ENCODE data around the gene UGP2. TPM values are rescaled to one million over a fixed set of nuclear protein-coding genes. Genes with fewer than 3 reads are reported as not detected.

The UGP2 gene
- total and polyA plus RNA-seq, 2 of the 4 experiments (the other 2 are of a cell fraction) = 45.0 to 58.8 TPM

- in situ Hi-C loops (cut with MboI; ENCODE audit: low sequenced_read_pairs) (no loop called here), intact Hi-C loops (cut with micrococcal nuclease) (no loop called here), dilution Hi-C loops (cut with HindIII; ENCODE audit: low sequenced_read_pairs, unreplicated experiment) (loop anchor here (25.0 kb wide), 1 partner anchor 183 kb away; no protein-coding TSS in a partner anchor)
- H3K4me3 ChIP-seq (ENCODE audit: insufficient read depth, low read depth, low read length) = no peak overlapping the region
- no peak overlapping the region for H3K56ac ChIP-seq (ENCODE audit: extremely low read depth, insufficient read depth, low read length)
- no peak overlapping the region for H2AK9ac ChIP-seq (replicated peaks; ENCODE audit: low read depth, low read length, poor library complexity)
- no peak overlapping the region for H2AK5ac ChIP-seq (ENCODE audit: low read depth, low read length)
- no peak overlapping the region for H3K14ac ChIP-seq (replicated peaks; ENCODE audit: low read depth, low read length)
- no peak overlapping the region for H3K4ac ChIP-seq (ENCODE audit: low read depth, low read length)
- 80% methylated on average over 1 of the region's 4 CpGs; no CpG with 5 or more reads in 1 of the 2 experiments for WGBS, 2 experiments (ENCODE audit: extremely low coverage in 2 of 2, insufficient read length in 1 of 2)
- POLR2A ChIA-PET (ENCODE audit: unreplicated experiment) = no interaction called here
- H2BK15ac ChIP-seq (ENCODE audit: low read depth, low read length) = no peak overlapping the region
- H2BK5ac ChIP-seq (ENCODE audit: low read depth, low read length, poor library complexity, severe bottlenecking) = no peak overlapping the region
- peaks cover 11% of the 10 kb centered on the region for H3K36me3 ChIP-seq (ENCODE audit: control insufficient read depth, insufficient read depth, low read length)
- peaks cover 8% of the 10 kb centered on the region; the same call in 1 of the 2 replicates for H4K20me1 ChIP-seq (ENCODE audit: insufficient read depth, low read length)
- no peaks in the 10 kb centered on the region for H3K9me3 ChIP-seq (ENCODE audit: control insufficient read depth, insufficient read depth, low read length)
- no peak overlapping the region; the same call in 1 of the 2 replicates for H4K5ac ChIP-seq (ENCODE audit: low read depth, low read length)
- TF ChIP-seq POLR2A (IDR thresholded peaks at IDR 0.05; ENCODE audit: low read depth, low read length) (no peak), NFE2L2 (IDR thresholded peaks at IDR 0.05; ENCODE audit: low read depth, low read length) (no peak), BHLHE40 (IDR thresholded peaks at IDR 0.05; ENCODE audit: low read depth, low read length) (no peak), MXI1 (IDR thresholded peaks at IDR 0.05; ENCODE audit: borderline replicate concordance, low read depth, low read length) (no peak), SMC3 (IDR thresholded peaks at IDR 0.05; ENCODE audit: low read depth, low read length) (no peak), CEBPB (IDR thresholded peaks at IDR 0.05; ENCODE audit: low read depth, low read length) (no peak), RAD21 (IDR thresholded peaks at IDR 0.05; ENCODE audit: low read length) (no peak), RCOR1 (IDR thresholded peaks at IDR 0.05; ENCODE audit: insufficient replicate concordance, low read length) (no peak), ELK1 (IDR thresholded peaks at IDR 0.05; ENCODE audit: borderline replicate concordance, low read depth, low read length) (no peak), CTCF (conservative IDR thresholded peaks at IDR 0.05; ENCODE audit: low read depth, low read length) (no peak), USF2 (IDR thresholded peaks at IDR 0.05; ENCODE audit: low read depth, low read length) (no peak), MAFK (IDR thresholded peaks at IDR 0.05; ENCODE audit: low read depth, low read length) (no peak), FOS (IDR thresholded peaks at IDR 0.05; ENCODE audit: low read depth, low read length) (no peak), RFX5 (IDR thresholded peaks at IDR 0.05; ENCODE audit: low read depth, low read length) (no peak), MAZ (IDR thresholded peaks at IDR 0.05; ENCODE audit: borderline replicate concordance, low read depth, low read length) (no peak), CHD1 (IDR thresholded peaks at IDR 0.05; ENCODE audit: low read depth, low read length) (no peak)
- ATAC-seq (ENCODE audit: low read depth) (no peak; the same call in 1 of the 2 replicates), DNase-seq (no peak)
- H3K27me3 ChIP-seq (ENCODE audit: control insufficient read depth, insufficient read depth, low read length) = no peaks in the 10 kb centered on the region
- no peak overlapping the region for H4K91ac ChIP-seq (ENCODE audit: insufficient read depth, low read depth, low read length)
- H3K4me2 ChIP-seq (ENCODE audit: low read depth, low read length) = no peak overlapping the region
- BruUV-seq (replicated peaks) = no TSS peak
- H2BK120ac ChIP-seq (ENCODE audit: low read depth, low read length) = no peak overlapping the region
- CTCF ChIA-PET = interaction anchor here (1.1 kb wide), 1 partner anchor 172 kb away, joined by 3 read pairs; no protein-coding TSS in a partner anchor
- no peak overlapping the region for H3K9ac ChIP-seq (ENCODE audit: low read depth, low read length)
- H3K23ac ChIP-seq (ENCODE audit: low read depth, low read length) = no peak overlapping the region
- peaks cover 6% of the 10 kb centered on the region for H3K4me1 ChIP-seq (ENCODE audit: control insufficient read depth, insufficient read depth, low read length)
- no peak overlapping the region for H3K18ac ChIP-seq (ENCODE audit: low read depth, low read length)
- H2AFZ ChIP-seq (replicated peaks; ENCODE audit: low read length, poor library complexity) = no peak overlapping the region
- H4K8ac ChIP-seq (ENCODE audit: low read depth in 2 of 2, low read length in 2 of 2) = no peak overlapping the region
- H3K9me1 ChIP-seq (ENCODE audit: insufficient read depth, low read length) = peaks cover 10% of the 10 kb centered on the region
- H3K79me1 ChIP-seq (ENCODE audit: low read depth in 1 of 2, low read length in 2 of 2) = peaks cover 51 to 64% of the 10 kb centered on the region in 2 experiments
- no peak overlapping the region for H3K27ac ChIP-seq (ENCODE audit: insufficient read depth, low read length)
- no peak overlapping the region for H2BK20ac ChIP-seq (ENCODE audit: low read depth, low read length)
These were observed 29.0 kb downstream of the UGP2 start for GRCh38 chr2:63870679-63871078.
